ENCODE measurements around the gene PILRA. TPM values are rescaled to one million over a fixed set of nuclear protein-coding genes. Genes with fewer than 3 reads are reported as not detected.

The PILRA gene
- total RNA-seq, 1 donor from 2014 or later = 2.2 TPM

- DNase-seq = no peak
- H3K9me3 Mint-ChIP-seq = no peaks in the 10 kb centered on the region
- peak; percentile 34 for ATAC-seq (ENCODE audit: low read depth)
- no peak overlapping the region for H3K4me3 Mint-ChIP-seq
- intact Hi-C loops (cut with micrococcal nuclease) = no loop called here
- peaks cover 10% of the 10 kb centered on the region for H3K4me1 Mint-ChIP-seq
- H3K27ac Mint-ChIP-seq = peak overlapping the region; percentile 3
- H3K36me3 Mint-ChIP-seq (ENCODE audit: low read depth) = peaks cover 7% of the 10 kb centered on the region
- TF ChIP-seq CTCF (IDR thresholded peaks at IDR 0.05) = no peak
- ChIA-PET POLR2A (interaction anchor here (1.0 to 1.9 kb wide), 2 partner anchors 15 to 48 kb away, joined by 3 to 13 read pairs; partner anchors contain the start of gene ZCWPW1), CTCF (interaction anchor here (1.6 kb wide), 1 partner anchor 281 kb away, joined by 4 read pairs; no protein-coding TSS in a partner anchor)
- H3K27me3 Mint-ChIP-seq = no peaks in the 10 kb centered on the region
Measured at GRCh38 chr7:100413346-100413745, 40.1 kb downstream of the PILRA start.

GRCh38 chr7:100413889-100414288, 40.6 kb downstream of the PILRA start:
- Mint-ChIP-seq H3K9me3 (no peaks in the 10 kb centered on the region), H3K4me1 (peaks cover 10% of the 10 kb centered on the region), H3K4me3 (no peak overlapping the region), H3K36me3 (ENCODE audit: low read depth) (peaks cover 7% of the 10 kb centered on the region), H3K27ac (no peak overlapping the region), H3K27me3 (no peaks in the 10 kb centered on the region)
- DNase-seq = no peak
- no peak for TF ChIP-seq CTCF (IDR thresholded peaks at IDR 0.05)
- CTCF ChIA-PET = interaction anchor here (1.6 kb wide), 1 partner anchor 281 kb away, joined by 4 read pairs; no protein-coding TSS in a partner anchor
- intact Hi-C loops (cut with micrococcal nuclease) = no loop called here
- no peak for ATAC-seq (ENCODE audit: low read depth)
- POLR2A ChIA-PET = interaction anchor here (0.6 to 1.9 kb wide), 3 partner anchors 15 to 49 kb away, joined by 3 to 13 read pairs (median 3); partner anchors contain the start of gene ZCWPW1

- Mint-ChIP-seq H3K4me1 (peaks cover 17% of the 10 kb centered on the region), H3K27me3 (no peaks in the 10 kb centered on the region), H3K36me3 (ENCODE audit: low read depth) (peaks cover 7% of the 10 kb centered on the region), H3K4me3 (no peak overlapping the region), H3K27ac (no peak overlapping the region), H3K9me3 (no peaks in the 10 kb centered on the region)
- TF ChIP-seq CTCF (IDR thresholded peaks at IDR 0.05) = no peak
- intact Hi-C loops (cut with micrococcal nuclease) = no loop called here
- ChIA-PET CTCF (interaction anchor here (1.9 kb wide), 1 partner anchor 8 kb away, joined by 14 read pairs; no protein-coding TSS in a partner anchor), POLR2A (interaction anchor here (1.9 to 2.7 kb wide), 2 partner anchors 13 to 19 kb away, joined by 5 to 12 read pairs; partner anchors contain the start of gene ZCWPW1)
- DNase-seq (no peak), ATAC-seq (ENCODE audit: low read depth) (no peak)
Measured at GRCh38 chr7:100415448-100415847, 42.2 kb downstream of the PILRA start.

- POLR2A ChIA-PET = no interaction called here
- Mint-ChIP-seq H3K27me3 (no peaks in the 10 kb centered on the region), H3K4me1 (peaks cover 7% of the 10 kb centered on the region), H3K27ac (peak overlapping the region; percentile 36), H3K4me3 (no peak overlapping the region), H3K9me3 (no peaks in the 10 kb centered on the region), H3K36me3 (ENCODE audit: low read depth) (peaks cover 14% of the 10 kb centered on the region)
- CTCF ChIA-PET = interaction anchor here (1.4 kb wide), 1 partner anchor 11 kb away, joined by 6 read pairs; no protein-coding TSS in a partner anchor
- DNase-seq = no peak
- no peak for ATAC-seq (ENCODE audit: low read depth)
- intact Hi-C loops (cut with micrococcal nuclease) = no loop called here
- no peak for TF ChIP-seq CTCF (IDR thresholded peaks at IDR 0.05)
Measured at GRCh38 chr7:100418930-100419659, 45.8 kb downstream of the PILRA start.

GRCh38 chr7:100419660-100420226, 46.5 kb downstream of the PILRA start:
- Mint-ChIP-seq H3K4me3 (no peak overlapping the region), H3K9me3 (no peaks in the 10 kb centered on the region), H3K4me1 (peaks cover 7% of the 10 kb centered on the region), H3K36me3 (ENCODE audit: low read depth) (peaks cover 16% of the 10 kb centered on the region), H3K27me3 (no peaks in the 10 kb centered on the region), H3K27ac (peak overlapping the region; percentile 36)
- no peak for ATAC-seq (ENCODE audit: low read depth)
- POLR2A ChIA-PET = interaction anchor here (0.6 kb wide), 2 partner anchors 51 to 285 kb away, joined by 3 to 4 read pairs; no protein-coding TSS in a partner anchor
- CTCF ChIA-PET = interaction anchor here (1.4 kb wide), 1 partner anchor 12 kb away, joined by 6 read pairs; no protein-coding TSS in a partner anchor
- no peak for DNase-seq
- no peak for TF ChIP-seq CTCF (IDR thresholded peaks at IDR 0.05)
- intact Hi-C loops (cut with micrococcal nuclease) = loop anchor here (10.0 kb wide), 1 partner anchor 505 kb away; the partner anchor contains the start of gene TRIM4
